Measurements from ENCODE around the gene TM9SF2.

TM9SF2 gene

GRCh38 chr13:99555149-99555548 lies 53.9 kb downstream of the TM9SF2 start:
- Histone ChIP-seq H3K4me2 (no peak overlapping the region), H3K9ac (no peak overlapping the region), H3K4me1 (ENCODE audit: low read depth, poor library complexity, severe bottlenecking) (peaks cover 6% of the 10 kb centered on the region), H3K36me3 (ENCODE audit: insufficient read depth) (no peaks in the 10 kb centered on the region), H3K27me3 (ENCODE audit: insufficient read depth, low read depth) (no peaks in the 10 kb centered on the region), H4K20me1 (ENCODE audit: insufficient read depth) (no peaks in the 10 kb centered on the region), H3K27ac (no peak overlapping the region), H2AFZ (ENCODE audit: low read depth) (no peak overlapping the region), H3K79me2 (ENCODE audit: insufficient read depth, low read depth) (no peaks in the 10 kb centered on the region), H3K4me3 (IDR thresholded peaks at IDR 0.05; ENCODE audit: insufficient read depth, low read depth, low read length) (no peak overlapping the region)
- TF ChIP-seq CTCF (conservative IDR thresholded peaks at IDR 0.05; ENCODE audit: low read depth, low read length), result no peak

- no peak overlapping the region for H3K27ac ChIP-seq
- no peak overlapping the region for H3K4me2 ChIP-seq
- no peak overlapping the region for H2AFZ ChIP-seq (ENCODE audit: low read depth)
- H3K9ac ChIP-seq, result no peak overlapping the region
- H4K20me1 ChIP-seq (ENCODE audit: insufficient read depth), result no peaks in the 10 kb centered on the region
- no peaks in the 10 kb centered on the region for H3K36me3 ChIP-seq (ENCODE audit: insufficient read depth)
- no peaks in the 10 kb centered on the region for H3K79me2 ChIP-seq (ENCODE audit: insufficient read depth, low read depth)
- TF ChIP-seq CTCF (conservative IDR thresholded peaks at IDR 0.05; ENCODE audit: low read depth, low read length), result no peak
- peaks cover 6% of the 10 kb centered on the region for H3K4me1 ChIP-seq (ENCODE audit: low read depth, poor library complexity, severe bottlenecking)
- no peak overlapping the region for H3K4me3 ChIP-seq (IDR thresholded peaks at IDR 0.05; ENCODE audit: insufficient read depth, low read depth, low read length)
- no peaks in the 10 kb centered on the region for H3K27me3 ChIP-seq (ENCODE audit: insufficient read depth, low read depth)
Measured at GRCh38 chr13:99556867-99557443, 55.7 kb downstream of the TM9SF2 start.

- H3K4me3 ChIP-seq (IDR thresholded peaks at IDR 0.05; ENCODE audit: insufficient read depth, low read depth, low read length), result no peak overlapping the region
- no peak for TF ChIP-seq CTCF (conservative IDR thresholded peaks at IDR 0.05; ENCODE audit: low read depth, low read length)
- H3K27ac ChIP-seq, result no peak overlapping the region
- no peak overlapping the region for H3K9ac ChIP-seq
- H3K4me2 ChIP-seq, result no peak overlapping the region
- no peak overlapping the region for H2AFZ ChIP-seq (ENCODE audit: low read depth)
- peaks cover 6% of the 10 kb centered on the region for H3K4me1 ChIP-seq (ENCODE audit: low read depth, poor library complexity, severe bottlenecking)
- H3K27me3 ChIP-seq (ENCODE audit: insufficient read depth, low read depth), result no peaks in the 10 kb centered on the region
- H3K36me3 ChIP-seq (ENCODE audit: insufficient read depth), result no peaks in the 10 kb centered on the region; the same call in 1 of the 2 replicates
- no peaks in the 10 kb centered on the region for H3K79me2 ChIP-seq (ENCODE audit: insufficient read depth, low read depth)
- no peaks in the 10 kb centered on the region for H4K20me1 ChIP-seq (ENCODE audit: insufficient read depth)
Measured at GRCh38 chr13:99558570-99559180, 57.4 kb downstream of the TM9SF2 start.

- Histone ChIP-seq H3K4me3 (IDR thresholded peaks at IDR 0.05; ENCODE audit: insufficient read depth, low read depth, low read length) (no peak overlapping the region), H3K27me3 (ENCODE audit: insufficient read depth, low read depth) (no peaks in the 10 kb centered on the region), H3K4me2 (no peak overlapping the region), H3K9ac (no peak overlapping the region), H3K79me2 (ENCODE audit: insufficient read depth, low read depth) (no peaks in the 10 kb centered on the region), H3K27ac (no peak overlapping the region), H3K4me1 (ENCODE audit: low read depth, poor library complexity, severe bottlenecking) (peaks cover 6% of the 10 kb centered on the region), H3K36me3 (ENCODE audit: insufficient read depth) (no peaks in the 10 kb centered on the region; the same call in 1 of the 2 replicates), H4K20me1 (ENCODE audit: insufficient read depth) (no peaks in the 10 kb centered on the region), H2AFZ (ENCODE audit: low read depth) (no peak overlapping the region)
- no peak for TF ChIP-seq CTCF (conservative IDR thresholded peaks at IDR 0.05; ENCODE audit: low read depth, low read length)
Measured at GRCh38 chr13:99559560-99559959, 58.3 kb downstream of the TM9SF2 start.

Measured in KMS-11 (cell line).